Mammary epithelial cell (primary cell): ENCODE measurements around the gene RTN4.

Experiments used
- EZH2 ChIP-seq: IDR thresholded peaks from 2 replicates; pipeline ENCODE4 v1.6.1; 2012; ENCODE audit warnings: low read length, inconsistent platforms, borderline replicate concordance
- TF ChIP-seq, protein P1 (sequence below), 2 donors: IDR thresholded peaks in 1 of 2; conservative IDR thresholded peaks in 1 of 2; 2 replicates each; pipeline ENCODE4 v1.5.1; 2011 to 2012; ENCODE audit warnings: inconsistent platforms in 2 of 2, low read length in 2 of 2, mild to moderate bottlenecking in 2 of 2, control low read depth in 1 of 2, low read depth in 1 of 2; ENCODE audit not compliant: insufficient read depth in 1 of 2; ENCODE audit errors: extremely low read depth in 1 of 2

DNA sequence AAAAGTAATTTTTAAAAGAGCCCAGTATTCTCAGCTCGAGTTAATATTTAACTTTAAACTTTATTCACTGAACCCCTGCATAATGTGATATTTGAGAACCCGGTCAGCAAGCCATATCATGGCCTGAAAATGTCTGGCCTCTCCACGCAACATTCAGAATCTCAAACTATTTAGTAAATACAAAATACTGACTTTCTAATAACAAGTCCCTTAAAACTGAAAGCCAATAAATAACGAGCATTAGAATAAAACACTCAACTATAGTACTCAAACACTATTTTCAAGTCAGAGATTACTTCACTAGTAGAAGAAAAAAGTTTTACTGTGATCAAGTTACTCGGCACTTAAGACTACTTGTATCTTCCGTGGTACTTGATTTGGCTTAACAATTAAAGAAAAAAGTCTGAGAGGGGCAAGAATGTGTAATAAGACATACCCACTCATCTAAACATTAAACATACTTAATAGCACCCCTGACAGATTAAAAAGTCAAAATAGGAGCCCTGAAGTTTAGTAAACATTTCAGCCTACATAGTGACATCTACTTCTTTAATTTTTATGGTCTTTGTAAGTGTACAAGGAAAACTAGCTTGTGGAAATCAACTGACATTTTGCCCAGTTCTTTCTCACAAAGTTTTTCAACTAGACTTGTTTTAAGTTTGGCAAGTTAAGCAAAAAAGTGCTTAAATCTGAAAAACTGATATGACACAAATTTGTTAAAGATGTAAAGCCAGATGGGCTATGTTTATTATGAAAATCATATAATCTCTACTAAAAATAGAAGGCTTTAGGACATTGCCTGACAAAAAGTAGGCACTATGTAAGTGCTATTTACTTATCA is 38.2 kb downstream of the RTN4 start:
- TF ChIP-seq, protein P1, sequence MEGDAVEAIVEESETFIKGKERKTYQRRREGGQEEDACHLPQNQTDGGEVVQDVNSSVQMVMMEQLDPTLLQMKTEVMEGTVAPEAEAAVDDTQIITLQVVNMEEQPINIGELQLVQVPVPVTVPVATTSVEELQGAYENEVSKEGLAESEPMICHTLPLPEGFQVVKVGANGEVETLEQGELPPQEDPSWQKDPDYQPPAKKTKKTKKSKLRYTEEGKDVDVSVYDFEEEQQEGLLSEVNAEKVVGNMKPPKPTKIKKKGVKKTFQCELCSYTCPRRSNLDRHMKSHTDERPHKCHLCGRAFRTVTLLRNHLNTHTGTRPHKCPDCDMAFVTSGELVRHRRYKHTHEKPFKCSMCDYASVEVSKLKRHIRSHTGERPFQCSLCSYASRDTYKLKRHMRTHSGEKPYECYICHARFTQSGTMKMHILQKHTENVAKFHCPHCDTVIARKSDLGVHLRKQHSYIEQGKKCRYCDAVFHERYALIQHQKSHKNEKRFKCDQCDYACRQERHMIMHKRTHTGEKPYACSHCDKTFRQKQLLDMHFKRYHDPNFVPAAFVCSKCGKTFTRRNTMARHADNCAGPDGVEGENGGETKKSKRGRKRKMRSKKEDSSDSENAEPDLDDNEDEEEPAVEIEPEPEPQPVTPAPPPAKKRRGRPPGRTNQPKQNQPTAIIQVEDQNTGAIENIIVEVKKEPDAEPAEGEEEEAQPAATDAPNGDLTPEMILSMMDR (conservative IDR thresholded peaks at IDR 0.05 in 1 of 2, IDR thresholded peaks at IDR 0.05 in 1 of 2; ENCODE audit: extremely low read depth in 1 of 2, insufficient read depth in 1 of 2, low read depth in 1 of 2, low read length in 2 of 2): no peak
- TF ChIP-seq EZH2: no peak
